ENCODE measurements around the gene C3orf18.

C3orf18 gene

GRCh38 chr3:50580683-50581458 is 13.3 kb upstream of the C3orf18 start:
- no peak for DNase-seq (ENCODE audit: low read depth)

- no peak for DNase-seq (ENCODE audit: low read depth)
These were observed 9.8 kb upstream of the C3orf18 start for GRCh38 chr3:50577348-50577747.

GRCh38 chr3:50575372-50575771 is 7.8 kb upstream of the C3orf18 start:
- no peak for DNase-seq (ENCODE audit: low read depth)

- DNase-seq (ENCODE audit: low read depth): no peak
These were observed 6.9 kb upstream of the C3orf18 start for GRCh38 chr3:50574444-50574831.

GRCh38 chr3:50573566-50574443 is 6.3 kb upstream of the C3orf18 start:
- peak; percentile 77 for DNase-seq (ENCODE audit: low read depth)

GRCh38 chr3:50572801-50573371 is 5.3 kb upstream of the C3orf18 start:
- no peak for DNase-seq (ENCODE audit: low read depth)

- DNase-seq (ENCODE audit: low read depth): peak; percentile 75
These were observed 4.6 kb upstream of the C3orf18 start for GRCh38 chr3:50572158-50572557.

- no peak for DNase-seq (ENCODE audit: low read depth)
These were observed 3.9 kb upstream of the C3orf18 start for GRCh38 chr3:50571486-50571885.

GRCh38 chr3:50570508-50571279 is 3.1 kb upstream of the C3orf18 start:
- DNase-seq (ENCODE audit: low read depth): no peak

GRCh38 chr3:50568947-50569749 is 1.6 kb upstream of the C3orf18 start, which contains the start of gene HEMK1:
HEMK1 (plus strand) TSS chr3:50569522; CDS start chr3:50571105, 1,583 bp downstream.
- DNase-seq (ENCODE audit: low read depth): peak; percentile 88

GRCh38 chr3:50567011-50567385 is 549 bp downstream of the C3orf18 start:
- DNase-seq (ENCODE audit: low read depth): no peak

GRCh38 chr3:50564321-50564720 is 3.2 kb downstream of the C3orf18 start:
- DNase-seq (ENCODE audit: low read depth): no peak

GRCh38 chr3:50563867-50564266 is 3.7 kb downstream of the C3orf18 start:
- no peak for DNase-seq (ENCODE audit: low read depth)

- no peak for DNase-seq (ENCODE audit: low read depth)
These were observed 4.7 kb downstream of the C3orf18 start for GRCh38 chr3:50562861-50563260.

GRCh38 chr3:50559702-50560101 is 7.8 kb downstream of the C3orf18 start:
- no peak for DNase-seq (ENCODE audit: low read depth)

GRCh38 chr3:50557915-50558314 is 9.6 kb downstream of the C3orf18 start:
- no peak for DNase-seq (ENCODE audit: low read depth)

- no peak for DNase-seq (ENCODE audit: low read depth)
These were observed 10.4 kb downstream of the C3orf18 start for GRCh38 chr3:50557106-50557505.

- DNase-seq (ENCODE audit: low read depth): no peak
These were observed 13.0 kb downstream of the C3orf18 start for GRCh38 chr3:50554553-50554952.

GRCh38 chr3:50552598-50552997 is 14.9 kb downstream of the C3orf18 start:
- DNase-seq (ENCODE audit: low read depth): no peak

- no peak for DNase-seq (ENCODE audit: low read depth)
These were observed 15.7 kb downstream of the C3orf18 start for GRCh38 chr3:50551681-50552435.
